Globus pallidus (tissue), 1 donor: ENCODE data around the gene MRC2.

Experiments
- DNase-seq: peaks from one replicate; pipeline ENCODE4 v3.0.0-alpha.2; 2015; ENCODE audit warnings: low spot score

The MRC2 gene

GRCh38 chr17:62701706-62702085 lies 74.2 kb downstream of the MRC2 start:
- no peak for DNase-seq

GRCh38 chr17:62702746-62703260 lies 75.3 kb downstream of the MRC2 start:
- DNase-seq: no peak

GRCh38 chr17:62703261-62703775 lies 75.8 kb downstream of the MRC2 start:
- DNase-seq: no peak

GRCh38 chr17:62703776-62704380 lies 76.4 kb downstream of the MRC2 start:
- DNase-seq: peak; percentile 63

- DNase-seq: peak; percentile 53
These were observed 77.0 kb downstream of the MRC2 start for GRCh38 chr17:62704381-62704971.

GRCh38 chr17:62705156-62705777 lies 77.8 kb downstream of the MRC2 start:
- peak; percentile 57 for DNase-seq

GRCh38 chr17:62705778-62706597 lies 78.5 kb downstream of the MRC2 start:
- DNase-seq: peak; percentile 92

- DNase-seq: no peak
These were observed 79.3 kb downstream of the MRC2 start for GRCh38 chr17:62706598-62707424.

- no peak for DNase-seq
These were observed 79.9 kb downstream of the MRC2 start for GRCh38 chr17:62707425-62707739.

GRCh38 chr17:62708587-62708986 lies 81.1 kb downstream of the MRC2 start:
- DNase-seq: no peak

- no peak for DNase-seq
These were observed 84.7 kb downstream of the MRC2 start for GRCh38 chr17:62712171-62712581.

GRCh38 chr17:62713086-62713881 lies 85.8 kb downstream of the MRC2 start:
- DNase-seq: no peak

GRCh38 chr17:62714016-62714777 lies 86.7 kb downstream of the MRC2 start:
- no peak for DNase-seq

- no peak for DNase-seq
These were observed 88.5 kb downstream of the MRC2 start for GRCh38 chr17:62715882-62716390.

- DNase-seq: no peak
These were observed 89.5 kb downstream of the MRC2 start for GRCh38 chr17:62716834-62717588.

- DNase-seq: no peak
These were observed 90.1 kb downstream of the MRC2 start for GRCh38 chr17:62717589-62717855.

- no peak for DNase-seq
These were observed 90.4 kb downstream of the MRC2 start for GRCh38 chr17:62717889-62718288.

GRCh38 chr17:62718429-62718828 lies 91.0 kb downstream of the MRC2 start:
- no peak for DNase-seq

GRCh38 chr17:62719586-62719985 lies 92.1 kb downstream of the MRC2 start:
- DNase-seq: no peak
